Pons (tissue), 1 donor: ENCODE data around the gene LILRB2.
"Not testable (repeated sequence)": the region's sequence is repeated elsewhere in the genome, so short reads cannot be mapped to it uniquely, and the experiment has no call there.

Experiments used
- DNase-seq: peaks from one replicate; pipeline ENCODE4 v3.0.0-alpha.2; 2016; ENCODE audit warnings: low spot score

Gene LILRB2

DNA sequence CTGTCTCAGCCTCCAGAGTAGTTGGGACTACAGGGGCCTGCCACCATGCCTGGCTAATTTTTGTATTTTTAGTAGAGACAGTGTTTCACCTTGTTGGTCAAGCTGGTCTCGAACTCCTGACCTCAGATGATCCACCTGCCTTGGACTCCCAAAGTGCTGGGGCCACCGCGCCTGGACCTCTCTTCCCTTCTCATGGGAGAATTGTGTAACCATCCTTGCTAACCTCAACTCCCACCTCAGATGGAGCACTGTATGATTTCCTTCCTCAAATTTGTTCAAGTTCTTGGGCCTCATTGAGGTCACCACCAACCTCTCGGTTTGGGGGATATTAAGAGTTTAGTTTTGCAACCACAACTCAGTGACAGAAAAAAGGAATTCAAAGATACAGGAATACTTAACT is 21.3 kb upstream of the LILRB2 start:
- peak; percentile 73 for DNase-seq

- no peak for DNase-seq
Measured at GRCh38 chr19:54299515-54299914, 18.6 kb upstream of the LILRB2 start.

DNA sequence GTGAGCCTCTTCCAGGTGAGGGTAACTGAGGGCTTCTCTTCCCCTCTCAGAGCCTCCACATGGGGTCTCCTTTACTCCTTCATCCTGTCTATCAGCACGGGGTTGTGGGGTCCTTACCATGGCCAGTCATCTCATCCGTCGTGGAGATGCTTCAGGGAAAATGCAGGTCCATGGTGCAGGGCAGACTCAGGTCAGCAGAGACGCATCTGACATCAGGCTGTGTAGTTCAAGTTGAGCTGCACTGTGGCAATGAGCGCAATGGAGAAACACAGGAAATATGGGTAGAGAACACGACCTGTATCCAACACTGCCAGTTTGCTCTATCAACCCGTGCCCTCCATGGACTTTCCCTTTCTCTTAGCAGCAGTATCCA is 18.2 kb upstream of the LILRB2 start:
- no peak for DNase-seq

- no peak for DNase-seq
Measured at GRCh38 chr19:54298357-54299125, 17.6 kb upstream of the LILRB2 start.

- no peak for DNase-seq
Measured at GRCh38 chr19:54297759-54298305, 16.9 kb upstream of the LILRB2 start.

DNA sequence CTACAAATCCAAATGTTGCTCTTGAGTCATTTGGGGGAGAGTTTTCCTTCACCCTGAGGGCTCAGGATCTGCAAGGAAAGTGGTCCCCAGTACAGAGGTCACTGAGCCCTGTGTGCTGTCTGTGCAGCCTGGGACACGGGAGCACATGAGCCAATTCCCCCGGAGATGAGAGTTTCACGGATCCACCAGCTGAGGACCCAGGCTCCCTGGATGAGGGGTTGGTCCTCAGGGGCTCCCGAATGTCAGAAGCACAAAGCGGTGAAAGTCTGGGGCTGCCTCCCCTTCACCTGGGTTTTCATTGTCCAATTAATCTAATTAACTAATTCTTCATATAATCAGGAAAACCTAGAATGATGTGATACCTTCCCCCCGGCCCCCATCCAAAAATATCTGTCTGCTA is 13.6 kb upstream of the LILRB2 start:
- DNase-seq, result no peak

DNA sequence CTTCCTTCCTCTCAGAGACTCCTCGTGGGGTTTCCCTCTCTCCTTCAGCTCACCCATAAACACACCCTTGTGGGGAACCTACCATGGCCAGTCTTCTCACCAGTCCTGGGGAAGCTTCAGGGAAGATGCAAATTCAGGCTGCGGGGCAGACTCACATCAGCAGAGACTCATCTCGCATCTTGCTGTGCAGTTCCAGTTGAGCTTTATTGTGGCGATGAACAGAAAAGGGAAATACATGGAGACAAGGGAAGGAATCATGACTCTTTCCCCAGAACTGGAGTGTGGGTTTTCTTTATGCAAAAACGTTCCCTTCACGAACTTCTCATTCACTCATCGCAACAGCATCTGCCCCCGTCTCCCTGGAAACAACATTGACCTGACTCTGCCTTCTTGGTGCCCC is 8.2 kb upstream of the LILRB2 start:
- DNase-seq, result not testable (repeated sequence)

DNA sequence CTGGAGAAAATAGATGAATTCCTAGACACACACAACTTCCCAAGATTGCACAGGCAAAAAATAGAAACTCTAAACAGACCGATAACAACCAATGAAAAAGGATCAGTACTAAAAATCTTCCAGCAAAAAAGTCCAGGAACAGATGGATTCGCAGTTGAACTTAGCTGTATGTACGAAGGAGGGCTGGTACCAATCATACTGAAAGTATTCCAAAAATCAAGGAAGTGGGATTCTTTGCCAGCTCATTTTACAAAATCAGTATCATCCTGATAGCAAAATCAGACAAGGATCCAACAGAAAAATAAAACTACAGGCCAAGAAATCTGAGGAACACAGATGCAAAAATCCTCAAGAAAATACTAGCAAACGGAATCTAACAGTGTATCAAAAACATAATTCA is 6.5 kb upstream of the LILRB2 start:
- no peak for DNase-seq

- DNase-seq, result not testable (repeated sequence)
Measured at GRCh38 chr19:54286283-54286682, 5.4 kb upstream of the LILRB2 start.

- not testable (repeated sequence) for DNase-seq
Measured at GRCh38 chr19:54285427-54286056, 4.6 kb upstream of the LILRB2 start.

- DNase-seq, result no peak
Measured at GRCh38 chr19:54282686-54283470, 2.0 kb upstream of the LILRB2 start.

GRCh38 chr19:54281729-54282075 is 792 bp upstream of the LILRB2 start:
- not testable (repeated sequence) for DNase-seq

GRCh38 chr19:54280441-54280840 is 469 bp downstream of the LILRB2 start:
- DNase-seq, result peak; percentile 24

DNA sequence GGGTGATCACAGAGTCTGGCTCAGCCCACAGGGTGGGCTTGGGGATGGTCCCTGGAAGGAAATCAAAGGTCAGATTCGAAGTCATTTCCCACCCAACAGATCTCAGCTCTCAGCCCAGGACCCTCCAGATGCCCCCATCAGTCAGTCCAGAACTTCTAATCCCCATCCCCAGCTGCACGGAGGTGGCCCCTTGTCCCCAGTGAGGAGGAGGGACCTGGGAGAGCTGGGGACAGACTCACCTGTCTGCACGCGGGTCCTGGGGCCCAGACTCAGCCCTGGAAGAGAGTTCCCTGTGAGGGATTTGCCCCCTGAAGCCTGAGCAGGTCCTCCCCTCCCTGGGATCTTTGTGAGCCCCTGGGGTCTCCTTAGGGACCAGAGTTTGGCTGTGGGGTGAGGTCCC is 885 bp downstream of the LILRB2 start:
- DNase-seq, result not testable (repeated sequence)

- no peak for DNase-seq
Measured at GRCh38 chr19:54279406-54279962, 1.4 kb downstream of the LILRB2 start.

GRCh38 chr19:54278571-54279195 is 2.2 kb downstream of the LILRB2 start:
- not testable (repeated sequence) for DNase-seq

GRCh38 chr19:54278056-54278455 is 2.9 kb downstream of the LILRB2 start:
- not testable (repeated sequence) for DNase-seq

DNA sequence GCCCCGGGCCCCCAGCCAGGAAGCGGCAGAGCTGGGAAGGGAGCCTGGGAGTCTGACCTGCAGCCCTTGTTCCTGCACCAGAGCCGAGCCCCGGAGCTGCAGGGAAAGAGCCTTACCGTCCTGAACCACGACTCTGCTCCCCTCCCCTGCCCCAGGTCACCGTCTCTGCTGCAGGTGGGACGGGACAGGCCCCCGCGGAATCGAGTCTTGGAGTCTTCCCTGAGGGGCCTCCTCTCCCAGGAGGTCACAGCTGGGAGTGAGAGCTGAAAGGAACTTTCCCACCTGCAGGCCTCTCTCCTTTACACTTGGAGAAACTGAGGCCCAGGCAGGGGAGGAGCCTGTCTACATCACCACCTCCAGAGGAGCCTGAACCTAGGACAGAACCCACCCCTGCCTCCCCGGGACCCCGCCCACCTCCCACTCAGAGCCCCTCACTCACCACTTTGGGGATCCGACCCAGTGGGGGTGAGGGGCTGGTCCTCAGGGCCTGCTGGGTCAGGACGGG is 3.7 kb downstream of the LILRB2 start:
- DNase-seq, result not testable (repeated sequence)

GRCh38 chr19:54275951-54276350 is 5.0 kb downstream of the LILRB2 start:
- no peak for DNase-seq

DNA sequence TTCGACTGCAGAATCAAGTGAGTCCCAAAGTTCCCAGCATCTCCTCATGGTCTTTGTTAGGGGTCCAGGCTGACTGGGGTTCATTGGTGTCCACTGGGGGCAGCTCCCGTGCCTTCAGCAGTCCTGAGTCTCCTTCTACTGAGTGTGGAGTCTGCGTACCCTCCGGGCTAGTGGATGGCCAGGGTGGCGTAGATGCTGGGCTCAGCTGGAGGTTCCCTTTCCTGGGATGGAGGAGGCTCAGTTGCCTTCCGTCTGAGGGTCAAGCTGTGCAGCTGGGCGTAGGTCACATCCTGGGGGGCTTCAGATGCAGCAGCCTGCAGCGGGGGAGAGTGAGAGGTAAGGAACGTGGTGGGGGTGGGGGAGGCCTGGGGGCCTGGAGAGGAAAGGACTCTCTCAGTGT is 6.4 kb downstream of the LILRB2 start:
- not testable (repeated sequence) for DNase-seq

DNA sequence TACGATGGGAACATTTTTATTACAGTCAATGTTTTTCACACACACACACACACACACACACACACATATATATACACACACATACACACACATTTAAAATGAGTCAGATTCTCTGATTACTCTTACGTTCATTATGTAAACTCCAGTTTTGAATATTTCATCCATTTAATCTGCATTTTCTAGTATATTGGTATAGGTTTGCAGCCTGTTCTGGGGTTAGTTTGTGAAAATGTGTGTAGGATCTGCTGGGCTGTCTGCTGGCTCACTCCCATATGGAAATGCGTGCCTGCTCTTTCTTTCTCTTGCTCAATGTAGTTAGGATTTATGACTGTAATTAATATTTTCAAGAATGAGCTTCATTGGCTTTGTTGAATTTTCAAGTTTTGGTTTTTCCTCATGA is 7.1 kb downstream of the LILRB2 start:
- no peak for DNase-seq

- not testable (repeated sequence) for DNase-seq
Measured at GRCh38 chr19:54272181-54272580, 8.7 kb downstream of the LILRB2 start.
